ENCODE results near the gene ERC2.
A peak's percentile ranks its signal among the peaks of the same experiment; 100 is the strongest.

The ERC2 gene

DNA sequence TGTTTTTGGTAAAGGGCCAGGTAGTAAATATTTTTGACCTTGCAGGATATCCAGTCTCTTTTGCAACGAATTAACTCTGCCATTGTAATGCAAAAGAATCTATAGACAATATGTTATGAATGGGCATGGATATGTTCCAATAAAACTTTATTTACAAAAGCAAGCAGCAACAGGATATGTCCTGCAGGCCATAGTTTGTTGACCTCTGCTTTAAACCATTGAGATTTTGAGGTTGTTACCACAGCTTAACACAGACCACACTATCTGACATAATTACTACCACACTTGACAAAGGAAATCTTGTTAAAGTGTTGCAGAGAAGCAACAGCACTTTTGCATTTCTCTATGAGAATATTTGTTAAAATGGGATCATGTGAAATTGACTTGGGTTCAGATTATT, 349.3 kb downstream of the ERC2 start:
- DNase-seq (ENCODE audit: low read depth): peak; percentile 32
- TF ChIP-seq, protein P1, sequence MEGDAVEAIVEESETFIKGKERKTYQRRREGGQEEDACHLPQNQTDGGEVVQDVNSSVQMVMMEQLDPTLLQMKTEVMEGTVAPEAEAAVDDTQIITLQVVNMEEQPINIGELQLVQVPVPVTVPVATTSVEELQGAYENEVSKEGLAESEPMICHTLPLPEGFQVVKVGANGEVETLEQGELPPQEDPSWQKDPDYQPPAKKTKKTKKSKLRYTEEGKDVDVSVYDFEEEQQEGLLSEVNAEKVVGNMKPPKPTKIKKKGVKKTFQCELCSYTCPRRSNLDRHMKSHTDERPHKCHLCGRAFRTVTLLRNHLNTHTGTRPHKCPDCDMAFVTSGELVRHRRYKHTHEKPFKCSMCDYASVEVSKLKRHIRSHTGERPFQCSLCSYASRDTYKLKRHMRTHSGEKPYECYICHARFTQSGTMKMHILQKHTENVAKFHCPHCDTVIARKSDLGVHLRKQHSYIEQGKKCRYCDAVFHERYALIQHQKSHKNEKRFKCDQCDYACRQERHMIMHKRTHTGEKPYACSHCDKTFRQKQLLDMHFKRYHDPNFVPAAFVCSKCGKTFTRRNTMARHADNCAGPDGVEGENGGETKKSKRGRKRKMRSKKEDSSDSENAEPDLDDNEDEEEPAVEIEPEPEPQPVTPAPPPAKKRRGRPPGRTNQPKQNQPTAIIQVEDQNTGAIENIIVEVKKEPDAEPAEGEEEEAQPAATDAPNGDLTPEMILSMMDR (conservative IDR thresholded peaks at IDR 0.05; ENCODE audit: low read length): no peak
- no peak overlapping the region for H3K4me3 ChIP-seq (ENCODE audit: low read length)

DNA sequence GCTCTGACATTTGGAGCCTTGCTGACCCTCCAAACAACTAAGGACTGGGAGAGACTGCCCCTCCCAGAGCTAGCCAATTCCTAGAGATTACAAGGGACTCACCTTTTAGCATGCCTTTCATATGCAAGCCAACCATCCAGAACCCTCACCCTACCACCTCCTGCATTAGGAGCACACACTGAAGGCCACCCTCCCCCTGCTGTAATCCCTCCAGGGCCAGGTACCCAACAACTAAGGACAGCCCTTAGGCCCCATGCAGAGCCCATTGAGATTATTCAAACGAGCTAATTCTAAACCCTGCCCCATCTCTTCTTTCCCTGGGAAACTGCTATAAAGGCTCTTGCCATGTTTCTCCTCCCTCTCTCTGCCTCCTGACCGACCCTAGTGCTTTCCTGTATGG, 352.6 kb downstream of the ERC2 start:
- TF ChIP-seq, protein P1 (conservative IDR thresholded peaks at IDR 0.05; ENCODE audit: low read length): no peak
- H3K4me3 ChIP-seq (ENCODE audit: low read length): no peak overlapping the region
- no peak for DNase-seq (ENCODE audit: low read depth)

DNA sequence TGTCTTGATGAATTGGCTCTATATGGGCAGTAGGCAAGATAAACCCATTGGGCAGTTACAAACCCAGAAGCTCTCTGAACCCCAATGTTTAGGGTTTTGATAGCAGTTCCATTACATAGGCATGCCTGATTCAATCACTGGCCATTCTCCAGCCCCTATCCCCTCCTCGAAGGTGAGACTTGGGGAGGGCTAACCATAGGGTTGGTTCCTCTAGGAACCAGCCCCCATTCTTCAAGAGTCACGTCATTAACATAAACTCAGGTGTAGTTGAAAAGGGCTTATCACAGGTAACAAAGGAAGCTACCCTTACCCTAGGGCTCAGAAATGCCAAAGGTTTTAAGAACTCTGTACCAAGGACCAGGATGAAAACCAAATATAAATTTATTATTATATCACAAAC, 353.1 kb downstream of the ERC2 start:
- DNase-seq (ENCODE audit: low read depth): no peak
- H3K4me3 ChIP-seq (ENCODE audit: low read length): no peak overlapping the region
- TF ChIP-seq, protein P1 (conservative IDR thresholded peaks at IDR 0.05; ENCODE audit: low read length): no peak

DNA sequence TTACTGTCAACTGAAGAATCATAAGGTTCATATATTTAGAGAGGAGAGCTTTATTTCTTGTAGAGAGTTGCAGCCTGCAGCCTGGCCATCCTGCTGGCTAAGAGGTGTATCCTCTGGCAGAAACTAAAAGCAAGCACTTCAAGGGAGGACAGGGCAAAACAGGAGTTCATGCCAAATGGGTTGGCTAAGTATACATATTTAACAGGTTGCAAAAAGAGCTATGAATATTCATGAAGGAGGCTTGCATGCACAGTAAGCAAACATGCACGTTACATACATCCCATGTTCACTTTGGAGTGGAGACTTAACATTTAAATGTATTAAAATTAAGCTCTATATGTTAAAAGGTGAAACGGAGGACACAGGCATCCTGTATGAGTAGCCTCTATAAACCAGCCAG, 354.4 kb downstream of the ERC2 start:
- no peak for DNase-seq (ENCODE audit: low read depth)
- no peak overlapping the region for H3K4me3 ChIP-seq (ENCODE audit: low read length)
- TF ChIP-seq, protein P1 (conservative IDR thresholded peaks at IDR 0.05; ENCODE audit: low read length): no peak

DNA sequence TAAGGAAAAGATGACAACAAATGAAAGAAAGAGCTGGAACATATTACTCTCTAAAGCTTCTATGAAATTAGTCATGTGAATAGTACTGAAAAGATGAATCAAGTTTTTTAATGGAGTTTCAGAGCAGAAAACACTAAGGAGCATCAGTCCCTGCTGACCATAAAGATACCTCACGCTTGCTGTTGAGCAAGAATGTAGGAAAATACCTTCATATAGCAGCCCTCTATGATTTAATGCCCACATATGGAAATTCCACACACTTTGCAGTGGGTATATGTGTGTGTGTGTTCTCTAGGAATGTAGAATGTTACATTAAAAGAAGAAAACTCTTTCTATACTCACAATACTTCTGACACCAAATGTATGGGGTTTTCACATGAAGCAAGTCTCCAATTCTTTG, 355.0 kb downstream of the ERC2 start:
- H3K4me3 ChIP-seq (ENCODE audit: low read length): no peak overlapping the region
- DNase-seq (ENCODE audit: low read depth): no peak
- TF ChIP-seq, protein P1 (conservative IDR thresholded peaks at IDR 0.05; ENCODE audit: low read length): no peak

DNA sequence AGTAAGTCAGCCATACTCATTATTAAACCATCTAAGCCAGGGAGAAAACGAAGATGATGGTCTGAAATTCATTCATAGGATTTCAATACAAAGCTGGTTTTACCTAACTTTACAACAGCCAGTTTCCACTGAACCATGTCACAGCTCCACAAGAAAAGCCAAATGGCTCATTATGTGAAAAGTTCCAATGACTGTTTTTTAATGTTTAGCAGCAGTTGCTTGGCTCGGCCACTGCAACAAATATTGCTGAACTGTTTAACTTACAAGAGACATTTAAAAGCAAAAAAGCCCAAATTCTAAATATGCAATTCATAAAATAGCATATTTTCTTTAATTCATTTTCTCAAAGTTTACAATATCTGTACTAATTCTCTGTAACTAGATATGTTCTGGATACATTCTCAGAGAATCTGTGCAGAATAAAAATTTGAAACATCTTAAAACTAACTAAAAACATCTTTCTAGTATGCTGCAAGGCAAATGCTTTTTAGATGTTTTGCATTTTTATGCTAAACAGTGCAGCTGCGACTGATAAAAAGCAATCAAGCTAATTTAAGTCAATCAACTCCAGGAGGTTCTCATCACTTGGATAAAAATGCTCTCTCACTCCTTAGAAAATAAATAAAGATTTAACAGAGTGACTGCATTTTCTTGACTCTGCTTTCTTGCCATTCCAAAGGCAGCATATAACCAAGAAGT, 356.5 kb downstream of the ERC2 start:
- TF ChIP-seq, protein P1 (conservative IDR thresholded peaks at IDR 0.05; ENCODE audit: low read length): no peak
- no peak overlapping the region for H3K4me3 ChIP-seq (ENCODE audit: low read length)
- DNase-seq (ENCODE audit: low read depth): peak; percentile 45

DNA sequence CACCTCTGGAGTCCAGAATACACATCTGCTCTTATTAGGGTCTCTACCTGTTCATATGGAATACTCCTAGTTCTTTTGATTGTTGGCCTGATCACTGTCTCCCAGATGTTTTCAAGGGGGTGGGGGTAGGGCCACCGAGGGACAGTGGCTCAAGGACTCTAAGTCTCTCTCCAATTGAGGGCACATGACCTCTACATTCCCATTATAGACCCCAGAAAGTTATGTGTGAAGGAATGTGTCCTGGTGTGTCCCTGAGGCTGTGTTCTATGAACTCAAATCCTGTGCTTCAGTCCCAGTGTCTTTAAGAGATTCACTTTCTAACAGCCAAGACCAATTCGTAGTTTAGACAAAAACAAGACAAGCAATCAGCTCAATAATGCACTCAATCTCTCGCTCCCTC, 357.4 kb downstream of the ERC2 start:
- no peak overlapping the region for H3K4me3 ChIP-seq (ENCODE audit: low read length)
- TF ChIP-seq, protein P1 (conservative IDR thresholded peaks at IDR 0.05; ENCODE audit: low read length): no peak
- DNase-seq (ENCODE audit: low read depth): no peak
